Measurements from ENCODE around the gene TIAM2.
"Not testable (repeated sequence)": the region's sequence is repeated elsewhere in the genome, so short reads cannot be mapped to it uniquely, and the experiment has no call there.

The TIAM2 gene

DNA sequence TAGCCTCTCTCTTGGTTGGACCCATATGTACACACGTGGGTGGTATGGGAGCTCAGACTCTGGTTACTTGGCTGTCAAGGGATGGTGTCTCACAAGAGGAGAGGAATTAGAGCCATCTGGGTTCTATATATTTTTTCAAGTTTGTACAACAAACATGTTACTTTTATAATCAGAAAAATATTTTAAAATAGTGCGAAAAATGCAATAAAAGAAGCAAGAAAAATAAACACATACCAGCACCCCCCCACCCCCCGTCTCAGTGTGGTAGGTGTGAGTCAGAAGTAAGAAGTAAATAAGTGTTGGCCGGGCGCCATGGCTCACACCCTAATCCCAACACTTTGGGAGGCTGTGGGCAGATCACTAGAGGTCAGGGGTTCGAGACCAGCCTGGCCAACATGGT lies 2.1 kb upstream of the TIAM2 start:
- no peak for DNase-seq

- no peak for DNase-seq
Measured at GRCh38 chr6:154993710-154994109, 1.4 kb upstream of the TIAM2 start.

DNA sequence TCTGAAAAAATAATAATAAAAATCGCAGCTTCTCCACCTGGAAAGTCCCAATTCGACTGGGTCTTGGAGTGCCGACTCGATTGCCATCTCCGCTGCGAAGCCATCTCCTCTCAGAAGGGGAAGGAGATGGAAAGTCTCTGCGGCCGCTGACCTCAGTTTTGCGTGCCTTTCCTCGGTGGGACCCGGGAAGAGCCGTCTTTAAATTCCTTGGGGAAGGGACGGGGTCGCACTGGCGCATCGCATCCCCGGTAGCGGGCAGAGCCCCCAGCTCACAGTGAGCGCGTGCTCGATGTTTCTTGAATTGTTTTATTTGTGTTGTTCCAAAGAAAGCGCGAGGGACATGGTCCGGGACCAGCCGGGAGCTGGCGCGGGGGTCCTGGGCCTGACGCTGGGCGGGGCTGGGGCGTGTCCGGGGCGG lies 270 bp upstream of the TIAM2 start:
- DNase-seq = no peak

- DNase-seq = no peak
Measured at GRCh38 chr6:154996016-154996590, 988 bp downstream of the TIAM2 start.

GRCh38 chr6:154996841-154997311 lies 1.8 kb downstream of the TIAM2 start:
- no peak for DNase-seq

- DNase-seq = no peak
Measured at GRCh38 chr6:154998855-154999254, 3.7 kb downstream of the TIAM2 start.

DNA sequence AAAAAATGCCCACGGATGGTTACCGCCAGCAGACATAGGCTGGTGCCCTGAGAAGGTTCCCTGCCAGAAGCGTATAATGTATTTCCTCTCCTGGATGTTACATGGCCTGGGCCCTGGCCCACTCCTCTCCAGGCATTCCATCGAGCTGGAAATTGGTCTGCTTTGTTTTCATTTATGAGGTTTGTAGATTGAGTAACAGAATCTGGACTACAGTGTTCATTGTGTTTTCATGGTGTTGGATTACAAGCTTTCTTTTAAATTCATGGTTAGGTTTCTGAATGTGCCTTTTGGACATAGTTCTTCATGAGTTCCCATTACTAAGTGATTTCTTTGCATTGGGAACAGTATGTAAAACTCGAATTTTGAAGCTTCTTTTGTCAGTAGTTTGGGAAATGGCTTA lies 6.4 kb downstream of the TIAM2 start:
- DNase-seq = no peak

DNA sequence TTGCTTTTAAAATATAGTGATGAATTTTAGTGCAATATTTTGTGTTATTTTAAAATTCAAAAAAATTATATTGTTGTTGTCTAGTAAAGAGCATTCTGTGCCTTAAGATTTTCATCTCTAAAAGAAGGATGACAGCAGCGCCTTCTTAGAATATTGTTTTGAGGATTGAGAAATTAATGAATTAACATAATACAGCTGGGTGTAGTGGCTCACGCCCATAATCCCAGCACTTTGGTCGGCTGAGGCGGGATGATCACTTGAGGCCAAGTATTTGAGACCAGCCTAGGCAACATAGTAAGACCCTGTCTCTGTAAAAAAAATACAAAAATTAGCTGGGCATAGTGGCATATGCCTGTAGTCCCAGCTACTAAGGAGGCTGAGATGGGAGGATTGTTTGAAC lies 6.8 kb downstream of the TIAM2 start:
- DNase-seq = no peak

- no peak for DNase-seq
Measured at GRCh38 chr6:155003476-155003875, 8.4 kb downstream of the TIAM2 start.

- DNase-seq = no peak
Measured at GRCh38 chr6:155004017-155004416, 8.9 kb downstream of the TIAM2 start.

- no peak for DNase-seq
Measured at GRCh38 chr6:155004576-155005372, 9.7 kb downstream of the TIAM2 start.

GRCh38 chr6:155008625-155009024 lies 13.5 kb downstream of the TIAM2 start:
- no peak for DNase-seq

DNA sequence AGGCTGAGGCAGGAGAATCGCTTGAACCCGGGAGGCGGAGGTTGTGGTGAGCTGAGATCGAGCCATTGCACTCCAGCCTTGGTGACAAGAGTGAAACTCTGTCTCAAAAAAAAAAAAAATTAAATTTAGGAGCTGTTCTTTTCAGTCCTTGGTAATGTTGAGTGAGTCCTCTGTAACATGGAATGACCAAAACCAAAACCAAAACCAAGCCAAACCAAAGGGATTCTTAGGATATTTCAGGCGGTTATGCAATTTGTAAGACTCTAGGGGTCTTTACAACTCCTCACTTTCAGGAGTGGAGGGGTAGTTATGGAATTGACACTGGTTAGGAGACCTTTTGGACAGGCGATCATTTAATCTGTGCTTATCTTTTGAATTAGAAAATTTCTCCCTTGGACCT lies 15.8 kb downstream of the TIAM2 start:
- DNase-seq = no peak

DNA sequence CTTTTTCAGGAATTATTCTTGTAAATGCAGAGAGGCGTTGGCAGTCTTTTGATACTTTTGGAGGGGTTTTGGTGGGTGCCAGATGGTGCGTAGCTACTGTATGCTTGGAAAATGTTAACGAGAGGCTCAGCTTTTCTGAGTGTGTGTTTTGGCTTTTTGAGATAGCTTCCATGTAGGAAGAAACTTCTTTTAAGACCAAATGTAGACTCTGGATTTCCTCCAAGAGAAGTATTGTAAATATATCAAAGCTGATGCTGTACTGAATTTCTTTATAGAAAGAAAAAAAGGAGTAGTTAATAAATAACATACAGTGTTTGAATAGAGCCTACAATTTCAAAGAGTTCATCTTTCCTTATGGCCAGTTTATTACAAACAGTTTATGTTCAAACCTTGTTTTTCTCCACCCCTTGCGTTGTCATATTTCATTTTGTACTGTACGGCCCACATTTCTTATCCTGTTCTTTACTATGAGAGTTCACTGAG lies 16.7 kb downstream of the TIAM2 start:
- no peak for DNase-seq

DNA sequence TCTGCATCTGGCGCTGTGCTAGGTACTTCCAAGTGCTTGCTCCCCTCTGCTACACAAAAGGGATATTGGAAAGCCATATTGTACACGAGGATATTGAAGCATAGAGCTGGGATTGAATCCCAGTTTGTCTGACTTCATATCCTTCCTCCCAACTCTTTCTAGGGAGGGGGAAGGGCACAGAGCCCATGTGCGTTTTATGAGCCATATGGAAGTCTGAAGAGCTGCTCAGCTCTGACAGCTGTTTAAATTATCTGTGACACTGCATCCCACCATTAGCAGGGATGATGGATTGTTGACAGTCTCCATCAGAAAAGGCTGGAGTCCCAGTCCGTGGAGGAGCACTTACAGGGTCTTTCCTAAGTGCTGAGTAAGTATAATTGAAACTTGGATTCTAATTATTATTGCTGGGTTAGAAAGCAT lies 18.4 kb downstream of the TIAM2 start:
- DNase-seq = no peak

GRCh38 chr6:155014137-155014536 lies 19.0 kb downstream of the TIAM2 start:
- DNase-seq = no peak

DNA sequence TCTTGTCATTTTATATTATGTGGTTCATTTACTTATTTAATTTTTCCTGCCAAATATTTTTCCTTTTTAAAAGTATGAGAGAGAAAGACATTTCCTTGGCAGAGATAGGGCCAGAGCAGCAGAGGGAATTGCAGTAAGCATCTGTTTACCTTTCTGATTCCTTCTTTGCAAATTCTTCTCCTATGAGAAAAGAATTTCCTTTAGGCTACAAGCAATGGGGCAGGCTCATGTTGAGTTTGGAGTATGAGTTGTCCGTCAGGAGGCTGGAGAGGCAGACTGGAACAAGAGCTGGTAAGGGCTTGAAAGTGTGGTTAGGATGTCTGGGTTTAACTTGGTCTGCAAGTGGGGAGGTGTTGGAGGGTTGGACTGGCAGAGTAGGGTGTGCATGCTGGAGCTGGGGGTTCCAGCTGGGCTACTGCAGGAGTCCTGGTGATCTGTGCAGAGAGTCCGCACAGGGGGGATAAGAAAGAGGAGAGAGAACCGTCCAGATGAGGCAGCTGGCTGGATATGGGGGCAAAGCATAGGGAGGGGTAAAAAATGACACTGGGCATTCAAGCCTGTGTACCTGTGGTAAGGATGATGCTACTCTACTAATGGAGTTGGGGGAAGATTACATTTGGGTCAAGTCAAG lies 19.7 kb downstream of the TIAM2 start:
- DNase-seq = no peak

DNA sequence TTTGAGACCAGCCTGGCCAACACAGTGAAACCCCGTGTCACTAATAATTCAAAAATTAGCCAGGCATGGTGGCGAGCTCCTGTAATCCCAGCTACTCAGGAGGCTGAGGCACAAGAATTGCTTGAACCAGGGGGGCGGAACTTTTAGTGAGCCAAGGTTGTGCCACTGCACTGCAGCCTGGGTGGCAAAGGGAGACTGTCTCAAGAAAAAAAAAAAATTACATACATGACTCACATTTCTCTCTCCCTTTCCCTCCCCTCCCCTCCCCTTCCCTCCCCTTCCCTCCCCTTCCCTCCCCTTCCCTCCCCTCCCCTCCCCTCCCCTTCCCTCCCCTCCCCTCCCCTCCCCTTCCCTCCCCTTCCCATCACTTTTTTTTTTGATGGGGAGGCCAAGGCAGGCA lies 23.3 kb downstream of the TIAM2 start:
- not testable (repeated sequence) for DNase-seq

- DNase-seq = no peak
Measured at GRCh38 chr6:155021680-155022079, 26.6 kb downstream of the TIAM2 start.

- DNase-seq = no peak
Measured at GRCh38 chr6:155022721-155023120, 27.6 kb downstream of the TIAM2 start.

GRCh38 chr6:155023717-155024116 lies 28.6 kb downstream of the TIAM2 start:
- DNase-seq = no peak

DNA sequence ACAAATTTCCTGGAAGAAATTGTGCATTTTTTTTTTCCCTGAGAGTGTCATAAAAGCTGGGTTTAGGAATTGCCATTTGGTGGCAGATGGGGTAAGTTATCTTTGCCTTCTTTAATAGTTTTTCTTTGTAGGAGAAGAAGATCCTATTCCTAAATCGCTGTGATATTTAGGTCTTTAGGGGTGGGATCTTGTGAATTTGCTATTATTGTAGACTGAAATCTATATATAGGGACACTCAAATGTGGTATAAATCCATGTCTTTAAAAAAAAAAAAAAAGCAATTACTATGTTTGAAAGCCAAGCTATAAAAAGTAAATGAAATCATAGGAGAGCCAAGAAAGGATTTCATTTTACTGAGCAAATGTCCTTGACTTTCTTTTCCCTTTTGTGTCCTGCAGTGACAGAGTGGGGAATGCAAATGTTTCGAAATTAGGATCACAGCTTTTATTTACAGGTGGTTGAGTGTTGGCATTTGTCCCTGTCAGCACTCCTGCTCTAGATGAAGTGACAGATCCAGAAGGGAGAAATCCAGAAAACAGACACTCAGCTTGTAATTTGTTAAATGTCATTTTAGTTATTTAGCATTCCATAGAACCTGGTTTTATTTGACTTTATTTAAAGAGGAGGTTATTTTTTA lies 29.4 kb downstream of the TIAM2 start:
- DNase-seq = no peak

- no peak for DNase-seq
Measured at GRCh38 chr6:155026022-155026705, 31.0 kb downstream of the TIAM2 start.
